ENCODE measurements around the gene SMIM3. TPM values are rescaled to one million over a fixed set of nuclear protein-coding genes. Genes with fewer than 3 reads are reported as not detected.

SMIM3 gene
- total RNA-seq, 1 donor from 2014 or later: 3.0 TPM

DNA sequence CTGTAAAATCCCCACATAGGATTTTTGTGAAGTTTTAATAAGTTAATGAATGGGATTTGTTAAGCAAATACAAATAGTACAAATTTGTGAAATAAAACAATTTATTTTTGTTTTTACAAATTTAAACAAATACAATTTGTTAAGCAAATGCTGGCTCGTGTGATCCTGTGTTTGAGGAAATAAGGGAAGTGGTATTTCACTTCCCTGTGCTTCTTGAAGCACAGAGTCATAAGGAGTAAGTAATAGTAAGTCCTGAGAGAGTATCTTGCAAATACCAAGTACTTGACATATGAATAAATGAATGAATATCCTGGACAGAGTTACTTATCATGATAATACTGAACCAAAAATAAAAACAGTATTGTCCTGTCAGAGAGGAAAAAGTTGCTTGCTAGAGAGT lies 9.1 kb downstream of the SMIM3 start:
- H3K4me3 Mint-ChIP-seq (ENCODE audit: unreplicated experiment): no peak overlapping the region
- H3K27ac Mint-ChIP-seq (ENCODE audit: unreplicated experiment): no peak overlapping the region
- H3K36me3 Mint-ChIP-seq (ENCODE audit: low read depth, unreplicated experiment): no peaks in the 10 kb centered on the region
- no peak for TF ChIP-seq CTCF (IDR thresholded peaks at IDR 0.05; ENCODE audit: unreplicated experiment)
- H3K9me3 Mint-ChIP-seq (ENCODE audit: unreplicated experiment): no peaks in the 10 kb centered on the region
- H3K4me1 Mint-ChIP-seq (ENCODE audit: unreplicated experiment): peaks cover 10% of the 10 kb centered on the region
- peaks cover under 1% of the 10 kb centered on the region for H3K27me3 Mint-ChIP-seq (ENCODE audit: unreplicated experiment)
- DNase-seq (ENCODE audit: low spot score): no peak

GRCh38 chr5:150788977-150789376 lies 10.4 kb downstream of the SMIM3 start:
- no peaks in the 10 kb centered on the region for H3K36me3 Mint-ChIP-seq (ENCODE audit: low read depth, unreplicated experiment)
- H3K9me3 Mint-ChIP-seq (ENCODE audit: unreplicated experiment): no peaks in the 10 kb centered on the region
- H3K4me1 Mint-ChIP-seq (ENCODE audit: unreplicated experiment): peaks cover 10% of the 10 kb centered on the region
- no peak for TF ChIP-seq CTCF (IDR thresholded peaks at IDR 0.05; ENCODE audit: unreplicated experiment)
- no peak overlapping the region for H3K27ac Mint-ChIP-seq (ENCODE audit: unreplicated experiment)
- no peak for DNase-seq (ENCODE audit: low spot score)
- no peaks in the 10 kb centered on the region for H3K27me3 Mint-ChIP-seq (ENCODE audit: unreplicated experiment)
- H3K4me3 Mint-ChIP-seq (ENCODE audit: unreplicated experiment): no peak overlapping the region

GRCh38 chr5:150789450-150789849 lies 10.9 kb downstream of the SMIM3 start:
- H3K9me3 Mint-ChIP-seq (ENCODE audit: unreplicated experiment): no peaks in the 10 kb centered on the region
- H3K36me3 Mint-ChIP-seq (ENCODE audit: low read depth, unreplicated experiment): no peaks in the 10 kb centered on the region
- peaks cover 10% of the 10 kb centered on the region for H3K4me1 Mint-ChIP-seq (ENCODE audit: unreplicated experiment)
- DNase-seq (ENCODE audit: low spot score): no peak
- H3K27ac Mint-ChIP-seq (ENCODE audit: unreplicated experiment): no peak overlapping the region
- no peaks in the 10 kb centered on the region for H3K27me3 Mint-ChIP-seq (ENCODE audit: unreplicated experiment)
- no peak overlapping the region for H3K4me3 Mint-ChIP-seq (ENCODE audit: unreplicated experiment)
- no peak for TF ChIP-seq CTCF (IDR thresholded peaks at IDR 0.05; ENCODE audit: unreplicated experiment)

GRCh38 chr5:150789943-150790611 lies 11.5 kb downstream of the SMIM3 start:
- no peaks in the 10 kb centered on the region for H3K27me3 Mint-ChIP-seq (ENCODE audit: unreplicated experiment)
- H3K9me3 Mint-ChIP-seq (ENCODE audit: unreplicated experiment): no peaks in the 10 kb centered on the region
- H3K36me3 Mint-ChIP-seq (ENCODE audit: low read depth, unreplicated experiment): no peaks in the 10 kb centered on the region

More at GRCh38 chr5:150789943-150790611, 11.5 kb downstream of the SMIM3 start:
- DNase-seq (ENCODE audit: low spot score): no peak
- TF ChIP-seq CTCF (IDR thresholded peaks at IDR 0.05; ENCODE audit: unreplicated experiment): no peak
- Mint-ChIP-seq H3K4me1 (ENCODE audit: unreplicated experiment) (peaks cover 10% of the 10 kb centered on the region), H3K4me3 (ENCODE audit: unreplicated experiment) (no peak overlapping the region), H3K27ac (ENCODE audit: unreplicated experiment) (no peak overlapping the region)

Data from endothelial cell (in vitro differentiated cells).